Uterus (tissue), 4 donors: ENCODE data around the gene PIAS2. TPM values are rescaled to one million over a fixed set of nuclear protein-coding genes. Genes with fewer than 3 reads are reported as not detected.

Experiments used
- DNase-seq, 2 donors: peaks; one replicate each; pipeline ENCODE4 v3.0.0-alpha.2; 2019 to 2020
- H3K27ac ChIP-seq, 2 donors: fragments of 200-600 bp; sonication (generic); 1 replicate in 1 of 2; 2 replicates in 1 of 2; pipeline ENCODE4 v1.5.1; 2016 to 2018
- H3K27me3 ChIP-seq, 2 donors: fragments of 200-600 bp; sonication (generic); one replicate each; pipeline ENCODE4 v1.5.1; 2018 to 2019; ENCODE audit warnings: control low read depth in 1 of 2
- H3K36me3 ChIP-seq, 2 donors: fragments of 200-600 bp; sonication (generic); one replicate each; pipeline ENCODE4 v1.5.1; 2019; ENCODE audit warnings: control low read depth in 1 of 2
- H3K4me1 ChIP-seq, 2 donors: fragments of 200-600 bp; sonication (generic); one replicate each; pipeline ENCODE4 v1.5.1; 2018 to 2019; ENCODE audit warnings: control low read depth in 1 of 2
- H3K4me3 ChIP-seq, 2 donors: fragments of 200-600 bp; sonication (generic); 1 replicate in 1 of 2; 2 replicates in 1 of 2; pipeline ENCODE4 v1.5.1; 2018 to 2019; ENCODE audit warnings: mild to moderate bottlenecking in 1 of 2
- H3K9me3 ChIP-seq, 2 donors: fragments of 200-600 bp; sonication (generic); one replicate each; pipeline ENCODE4 v1.5.1; 2019; ENCODE audit warnings: control low read depth in 1 of 2
- CTCF ChIP-seq, 4 experiments: fragments of 200-600 bp in 2 of 4; fragments of 450-650 bp in 2 of 4; sonication (generic) in 2 of 4; IDR thresholded peaks; one replicate each; pipeline ENCODE4 v1.5.1; 2016 to 2019; ENCODE audit warnings: antibody characterized with exemption in 4 of 4, mild to moderate bottlenecking in 2 of 4, moderate library complexity in 1 of 4
- POLR2A ChIP-seq, 2 donors: fragments of 450-650 bp; IDR thresholded peaks; one replicate each; pipeline ENCODE4 v1.6.1; 2016; ENCODE audit warnings: antibody characterized with exemption in 2 of 2, mild to moderate bottlenecking in 1 of 2, moderate library complexity in 1 of 2
- intact Hi-C: fragments of 100-400 bp; cut with DNase I; formaldehyde crosslinking; loops from one replicate; pipeline ENCODE4 v1.15.1; 2023; ENCODE audit warnings: low total_unique reads
- total RNA-seq, 4 donors: library from RNA; depleted of rRNA in 3 of 4; stranded (reverse); fragments of >200 nt in 3 of 4; gene quantifications; one replicate each; pipeline versions ENCODE4 v1.1.0 to v1.2.4, GENCODE V29; 2014 to 2023
- donor health status: DM: yes; HTN: yes; CAD: no.

Gene PIAS2
- total RNA-seq, 4 donors from 2014 or later, result 13.1 to 68.6 (median 34.8) TPM

DNA sequence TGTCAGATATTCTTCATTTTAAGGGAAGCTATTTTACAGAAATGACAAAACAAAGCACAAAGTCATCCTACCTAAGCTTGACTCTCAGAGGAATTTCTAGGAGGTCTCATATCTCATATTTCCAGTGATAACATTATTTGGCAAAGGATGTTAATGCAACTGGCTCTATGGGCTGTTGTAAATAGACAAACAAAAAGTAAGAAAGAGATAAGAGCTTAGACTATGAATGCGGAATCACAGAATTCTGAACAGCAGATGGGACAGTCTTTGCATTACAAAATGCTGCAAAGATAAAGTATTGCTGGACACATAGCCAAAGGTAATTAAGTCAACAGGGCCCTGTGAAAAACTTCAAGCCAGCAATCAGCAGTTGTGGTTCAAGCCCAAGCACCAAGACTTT lies 23.9 kb downstream of the PIAS2 start:
- Histone ChIP-seq H3K9me3 (no peaks in the 10 kb centered on the region), H3K36me3 (no peaks in the 10 kb centered on the region), H3K27me3 (no peaks in the 10 kb centered on the region), H3K27ac (no peak overlapping the region), H3K4me3 (no peak overlapping the region), H3K4me1 (no peaks in the 10 kb centered on the region)
- DNase-seq, result no peak
- intact Hi-C loops, result no loop called here
- no peak for TF ChIP-seq CTCF (IDR thresholded peaks at IDR 0.05)

GRCh38 chr18:46892842-46893241 lies 24.5 kb downstream of the PIAS2 start:
- Histone ChIP-seq H3K4me3 (no peak overlapping the region), H3K9me3 (no peaks in the 10 kb centered on the region), H3K27me3 (no peaks in the 10 kb centered on the region), H3K27ac (no peak overlapping the region), H3K4me1 (no peaks in the 10 kb centered on the region), H3K36me3 (no peaks in the 10 kb centered on the region)
- TF ChIP-seq CTCF (IDR thresholded peaks at IDR 0.05), result no peak
- no peak for TF ChIP-seq POLR2A (IDR thresholded peaks at IDR 0.05)
- intact Hi-C loops, result no loop called here
- DNase-seq, result no peak

- H3K27me3 ChIP-seq, result no peaks in the 10 kb centered on the region
- no peak for DNase-seq
- TF ChIP-seq CTCF (IDR thresholded peaks at IDR 0.05), result no peak
- no peaks in the 10 kb centered on the region for H3K4me1 ChIP-seq
- H3K4me3 ChIP-seq, result no peak overlapping the region
- H3K27ac ChIP-seq, result no peak overlapping the region
- intact Hi-C loops, result no loop called here
- H3K9me3 ChIP-seq, result no peaks in the 10 kb centered on the region
- H3K36me3 ChIP-seq, result no peaks in the 10 kb centered on the region
These were observed 25.5 kb downstream of the PIAS2 start for GRCh38 chr18:46891742-46892214.

DNA sequence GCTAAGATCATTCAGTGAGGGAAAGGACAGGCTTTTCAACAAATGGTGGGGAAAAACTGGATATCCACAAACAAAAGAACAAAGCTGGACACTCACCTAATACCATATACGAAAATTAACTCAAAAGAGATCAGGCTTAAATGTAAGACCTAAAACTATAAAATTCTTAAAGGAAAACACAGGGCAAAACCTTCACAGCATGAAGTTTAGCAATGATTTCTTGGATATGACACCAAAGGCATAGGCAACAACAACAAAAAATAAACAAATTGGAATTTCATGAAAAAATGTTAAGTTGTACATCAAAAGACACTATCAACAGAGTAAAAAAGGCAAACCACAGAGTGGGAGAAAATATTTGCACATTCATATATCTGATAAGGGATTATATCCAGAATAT lies 28.3 kb downstream of the PIAS2 start:
- Histone ChIP-seq H3K4me3 (no peak overlapping the region), H3K27ac (no peak overlapping the region), H3K4me1 (no peaks in the 10 kb centered on the region), H3K36me3 (no peaks in the 10 kb centered on the region), H3K9me3 (no peaks in the 10 kb centered on the region), H3K27me3 (no peaks in the 10 kb centered on the region)
- intact Hi-C loops, result no loop called here
- no peak for TF ChIP-seq POLR2A (IDR thresholded peaks at IDR 0.05)
- no peak for TF ChIP-seq CTCF (IDR thresholded peaks at IDR 0.05)
- DNase-seq, result no peak

- Histone ChIP-seq H3K9me3 (no peaks in the 10 kb centered on the region), H3K27ac (no peak overlapping the region), H3K4me1 (no peaks in the 10 kb centered on the region), H3K27me3 (no peaks in the 10 kb centered on the region), H3K4me3 (no peak overlapping the region), H3K36me3 (no peaks in the 10 kb centered on the region)
- intact Hi-C loops, result no loop called here
- no peak for TF ChIP-seq POLR2A (IDR thresholded peaks at IDR 0.05)
- DNase-seq, result no peak
These were observed 30.4 kb downstream of the PIAS2 start for GRCh38 chr18:46886893-46887292.

DNA sequence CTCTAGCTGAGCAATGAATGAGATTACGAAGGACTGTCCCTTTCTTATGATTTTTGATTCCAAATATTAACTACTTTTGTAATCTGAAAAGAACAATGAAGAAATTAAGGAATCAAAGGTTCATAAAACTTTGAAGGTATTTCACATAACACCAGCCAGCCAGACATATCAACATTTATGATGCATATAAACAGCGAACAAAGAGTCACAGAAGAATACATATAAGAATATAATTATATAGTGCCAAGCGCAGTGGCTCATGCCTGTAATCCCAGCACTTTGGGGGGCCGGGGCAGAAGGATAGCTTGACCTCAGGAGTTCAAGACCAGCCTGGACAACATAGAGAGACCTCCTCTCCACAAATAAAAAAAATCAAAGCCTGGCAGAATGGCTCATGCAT lies 34.1 kb downstream of the PIAS2 start:
- Histone ChIP-seq H3K4me1 (no peaks in the 10 kb centered on the region), H3K27ac (no peak overlapping the region), H3K9me3 (no peaks in the 10 kb centered on the region), H3K4me3 (no peak overlapping the region), H3K27me3 (no peaks in the 10 kb centered on the region), H3K36me3 (no peaks in the 10 kb centered on the region)
- TF ChIP-seq CTCF (IDR thresholded peaks at IDR 0.05) (no peak), POLR2A (IDR thresholded peaks at IDR 0.05) (no peak)
- intact Hi-C loops, result no loop called here
- no peak for DNase-seq
